Measurements from ENCODE around the gene SP2. TPM values are rescaled to one million over a fixed set of nuclear protein-coding genes. Genes with fewer than 3 reads are reported as not detected.
A peak's percentile ranks its signal among the peaks of the same experiment; 100 is the strongest.

SP2 gene
- total RNA-seq, 1 experiment from 2014 or later: 3.9 TPM

DNA sequence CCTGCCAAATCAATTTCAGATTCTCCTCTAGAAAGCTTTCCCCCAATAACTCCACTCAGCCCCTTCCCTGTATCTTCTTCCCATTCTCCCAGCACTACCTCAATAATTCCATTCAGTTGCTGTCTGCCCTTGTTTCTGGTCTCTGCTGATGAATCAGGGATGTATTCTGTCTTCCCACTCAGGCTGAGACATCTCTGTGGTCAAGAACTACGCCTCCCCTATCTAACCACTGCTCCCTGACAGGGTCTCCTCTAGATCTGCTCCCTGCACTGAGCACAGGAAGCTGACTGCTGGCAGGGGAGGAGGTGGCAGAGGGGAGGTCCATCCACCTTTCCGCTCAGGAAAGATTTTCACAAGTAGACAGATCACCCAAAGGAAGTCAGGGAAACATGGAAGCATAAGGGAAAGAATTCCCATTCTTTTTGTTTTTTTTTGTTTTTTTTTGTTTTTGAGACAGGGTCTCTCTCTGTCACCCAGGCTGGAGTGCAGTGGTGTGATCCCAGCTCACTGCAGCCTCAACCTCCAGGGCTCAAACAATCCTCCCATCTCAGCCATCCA lies 16.9 kb upstream of the SP2 start:
- no TSS peak for BruUV-seq (replicated peaks)
- POLR2A ChIA-PET (ENCODE audit: unreplicated experiment): interaction anchor here (0.6 kb wide), 1 partner anchor 48 kb away, joined by 4 read pairs; the partner anchor contains the start of genes LRRC46 and MRPL10
- H3F3A ChIP-seq (ENCODE audit: low read length, unreplicated experiment): no peaks in the 10 kb centered on the region
- H4K20me1 ChIP-seq (ENCODE audit: low read length): no peaks in the 10 kb centered on the region
- DNase-seq (no peak), ATAC-seq (peak; percentile 25; the same call in 1 of the 2 replicates)
- no peak overlapping the region for H2AFZ ChIP-seq (ENCODE audit: low read length)
- H3K79me2 ChIP-seq (ENCODE audit: low read length): no peaks in the 10 kb centered on the region
- H3K9me3 ChIP-seq (ENCODE audit: low read length): no peaks in the 10 kb centered on the region
- no peak overlapping the region for H3K27ac ChIP-seq (ENCODE audit: low read length)
- intact Hi-C loops (cut with micrococcal nuclease): no loop called here
- CTCF ChIA-PET: interaction anchor here (0.7 kb wide), 1 partner anchor 28 kb away, joined by 6 read pairs; the partner anchor contains the start of gene SP6
- no peaks in the 10 kb centered on the region for H3K4me1 ChIP-seq (ENCODE audit: insufficient read depth, low read length)
- H3K9me2 ChIP-seq (replicated peaks; ENCODE audit: low read length): no peaks in the 10 kb centered on the region
- no peak overlapping the region for H3K9ac ChIP-seq (ENCODE audit: low read length)
- H3K4me3 ChIP-seq (ENCODE audit: low read length): no peak overlapping the region
- H3K27me3 ChIP-seq (ENCODE audit: low read length): no peaks in the 10 kb centered on the region
- no peaks in the 10 kb centered on the region for H3K36me3 ChIP-seq (ENCODE audit: low read depth, low read length)
- TF ChIP-seq, protein P1, sequence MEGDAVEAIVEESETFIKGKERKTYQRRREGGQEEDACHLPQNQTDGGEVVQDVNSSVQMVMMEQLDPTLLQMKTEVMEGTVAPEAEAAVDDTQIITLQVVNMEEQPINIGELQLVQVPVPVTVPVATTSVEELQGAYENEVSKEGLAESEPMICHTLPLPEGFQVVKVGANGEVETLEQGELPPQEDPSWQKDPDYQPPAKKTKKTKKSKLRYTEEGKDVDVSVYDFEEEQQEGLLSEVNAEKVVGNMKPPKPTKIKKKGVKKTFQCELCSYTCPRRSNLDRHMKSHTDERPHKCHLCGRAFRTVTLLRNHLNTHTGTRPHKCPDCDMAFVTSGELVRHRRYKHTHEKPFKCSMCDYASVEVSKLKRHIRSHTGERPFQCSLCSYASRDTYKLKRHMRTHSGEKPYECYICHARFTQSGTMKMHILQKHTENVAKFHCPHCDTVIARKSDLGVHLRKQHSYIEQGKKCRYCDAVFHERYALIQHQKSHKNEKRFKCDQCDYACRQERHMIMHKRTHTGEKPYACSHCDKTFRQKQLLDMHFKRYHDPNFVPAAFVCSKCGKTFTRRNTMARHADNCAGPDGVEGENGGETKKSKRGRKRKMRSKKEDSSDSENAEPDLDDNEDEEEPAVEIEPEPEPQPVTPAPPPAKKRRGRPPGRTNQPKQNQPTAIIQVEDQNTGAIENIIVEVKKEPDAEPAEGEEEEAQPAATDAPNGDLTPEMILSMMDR (conservative IDR thresholded peaks at IDR 0.05; ENCODE audit: low read depth, low read length): no peak
- no peak for TF ChIP-seq EZH2 (IDR thresholded peaks at IDR 0.05; ENCODE audit: low read length, unreplicated experiment)
- no peak for TF ChIP-seq EZH2phosphoT487 (IDR thresholded peaks at IDR 0.05; ENCODE audit: borderline replicate concordance, low read length)
- H3K4me2 ChIP-seq (ENCODE audit: low read length): no peak overlapping the region

DNA sequence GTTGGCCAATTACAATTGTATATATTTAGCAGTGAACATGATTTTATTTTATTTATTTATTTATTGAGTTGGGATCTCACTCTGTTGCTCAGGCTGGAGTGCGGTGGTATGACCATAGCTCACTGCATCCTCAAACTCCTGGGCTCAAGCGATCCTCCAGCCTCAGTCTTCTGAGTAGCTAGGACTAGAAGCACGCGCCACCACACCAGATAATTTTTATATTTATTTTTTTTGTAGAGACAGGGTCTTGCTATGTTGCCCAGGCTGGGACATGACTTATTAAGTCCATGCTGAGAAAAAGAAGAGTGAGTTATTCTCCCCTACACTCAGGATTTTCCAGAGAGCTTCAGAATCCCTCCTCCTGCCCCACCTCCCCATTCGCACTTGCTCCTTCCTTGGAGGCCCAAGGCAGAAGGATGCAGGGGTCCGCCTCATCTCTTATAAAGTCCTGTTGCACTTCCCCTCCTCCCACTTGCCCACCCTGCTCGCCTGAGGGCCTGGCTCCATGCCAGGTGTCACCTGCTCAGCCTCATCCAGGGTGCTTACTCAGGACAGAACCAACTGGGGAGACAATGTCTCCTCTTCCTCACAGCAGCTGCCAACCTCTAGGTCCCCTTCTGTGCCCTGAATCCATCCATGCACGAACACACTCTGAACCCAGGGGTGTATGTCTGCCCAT lies 16.1 kb upstream of the SP2 start:
- Histone ChIP-seq H3F3A (ENCODE audit: low read length, unreplicated experiment) (no peaks in the 10 kb centered on the region), H3K9me2 (replicated peaks; ENCODE audit: low read length) (no peaks in the 10 kb centered on the region), H3K9me3 (ENCODE audit: low read length) (no peaks in the 10 kb centered on the region), H3K36me3 (ENCODE audit: low read depth, low read length) (no peaks in the 10 kb centered on the region), H3K79me2 (ENCODE audit: low read length) (no peaks in the 10 kb centered on the region), H3K4me1 (ENCODE audit: insufficient read depth, low read length) (no peaks in the 10 kb centered on the region), H3K4me2 (ENCODE audit: low read length) (no peak overlapping the region), H3K27ac (ENCODE audit: low read length) (no peak overlapping the region), H4K20me1 (ENCODE audit: low read length) (no peaks in the 10 kb centered on the region), H3K4me3 (ENCODE audit: low read length) (no peak overlapping the region), H2AFZ (ENCODE audit: low read length) (no peak overlapping the region), H3K27me3 (ENCODE audit: low read length) (no peaks in the 10 kb centered on the region), H3K9ac (ENCODE audit: low read length) (no peak overlapping the region)
- DNase-seq (no peak), ATAC-seq (no peak)
- TF ChIP-seq, protein P1 (conservative IDR thresholded peaks at IDR 0.05; ENCODE audit: low read depth, low read length): no peak
- TF ChIP-seq EZH2 (IDR thresholded peaks at IDR 0.05; ENCODE audit: low read length, unreplicated experiment) (no peak), EZH2phosphoT487 (IDR thresholded peaks at IDR 0.05; ENCODE audit: borderline replicate concordance, low read length) (no peak)
- intact Hi-C loops (cut with micrococcal nuclease): no loop called here
- BruUV-seq (replicated peaks): no TSS peak
- POLR2A ChIA-PET (ENCODE audit: unreplicated experiment): no interaction called here
- CTCF ChIA-PET: interaction anchor here (0.7 kb wide), 1 partner anchor 29 kb away, joined by 6 read pairs; the partner anchor contains the start of gene SP6

DNA sequence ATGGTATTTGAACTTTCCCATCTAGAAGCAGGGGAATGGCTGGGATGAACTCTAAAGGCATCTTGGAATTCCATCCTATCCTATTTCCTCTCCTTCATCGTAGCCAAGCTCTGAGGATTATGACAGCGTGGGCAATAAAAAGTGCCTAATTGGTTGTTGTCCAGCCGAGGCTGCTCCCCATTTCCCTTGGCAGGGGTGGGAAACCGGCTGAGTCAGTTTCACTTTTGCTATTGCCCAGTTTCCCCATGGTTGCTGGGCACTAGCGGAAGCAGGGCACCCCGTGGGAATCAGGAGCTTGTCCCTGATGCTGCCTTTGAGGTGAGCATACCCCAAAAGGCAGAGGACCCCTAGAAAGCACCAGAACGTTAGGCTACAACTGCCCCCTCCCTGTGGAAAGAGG lies 13.8 kb upstream of the SP2 start:
- ChIA-PET POLR2A (ENCODE audit: unreplicated experiment) (no interaction called here), CTCF (no interaction called here)
- Histone ChIP-seq H3K4me3 (ENCODE audit: low read length) (no peak overlapping the region), H3K4me1 (ENCODE audit: insufficient read depth, low read length) (no peaks in the 10 kb centered on the region), H3K4me2 (ENCODE audit: low read length) (no peak overlapping the region), H4K20me1 (ENCODE audit: low read length) (no peaks in the 10 kb centered on the region), H3K36me3 (ENCODE audit: low read depth, low read length) (no peaks in the 10 kb centered on the region), H3K27me3 (ENCODE audit: low read length) (no peaks in the 10 kb centered on the region), H3K9me3 (ENCODE audit: low read length) (no peaks in the 10 kb centered on the region), H3K27ac (ENCODE audit: low read length) (no peak overlapping the region), H2AFZ (ENCODE audit: low read length) (no peak overlapping the region), H3K9me2 (replicated peaks; ENCODE audit: low read length) (no peaks in the 10 kb centered on the region), H3F3A (ENCODE audit: low read length, unreplicated experiment) (no peaks in the 10 kb centered on the region), H3K9ac (ENCODE audit: low read length) (no peak overlapping the region), H3K79me2 (ENCODE audit: low read length) (no peaks in the 10 kb centered on the region)
- ATAC-seq (no peak), DNase-seq (peak; percentile 16)
- no TSS peak for BruUV-seq (replicated peaks)
- no peak for TF ChIP-seq EZH2 (IDR thresholded peaks at IDR 0.05; ENCODE audit: low read length, unreplicated experiment)
- TF ChIP-seq, protein P1 (conservative IDR thresholded peaks at IDR 0.05; ENCODE audit: low read depth, low read length): no peak
- TF ChIP-seq EZH2phosphoT487 (IDR thresholded peaks at IDR 0.05; ENCODE audit: borderline replicate concordance, low read length): no peak
- intact Hi-C loops (cut with micrococcal nuclease): no loop called here
